ENCODE data around the gene BIN2.

DNA sequence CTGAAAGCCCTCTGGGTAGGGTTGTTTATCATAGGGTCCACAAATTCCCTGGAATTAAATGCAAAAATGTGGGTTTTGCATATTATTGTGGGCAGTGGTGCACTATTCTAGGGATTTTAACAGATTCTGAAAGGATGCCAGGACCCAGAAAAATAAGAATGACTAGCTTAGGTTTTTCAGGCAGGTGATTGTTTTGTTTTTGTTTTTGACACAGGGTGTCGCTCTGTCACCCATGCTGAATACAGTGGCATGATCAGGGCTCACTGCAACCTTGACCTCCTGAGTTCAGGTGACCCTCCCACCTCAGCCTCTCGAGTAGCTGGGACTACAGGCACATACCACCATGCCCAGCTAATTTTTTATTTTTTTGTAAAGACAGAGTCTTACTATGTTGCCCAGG, 48.0 kb upstream of the BIN2 start:
- TF ChIP-seq ESRRA (IDR thresholded peaks at IDR 0.05; ENCODE audit: borderline replicate concordance, low read length) (no peak), POLR2A (IDR thresholded peaks at IDR 0.05; ENCODE audit: low read length) (no peak), CEBPB (IDR thresholded peaks at IDR 0.05) (no peak)
- TF ChIP-seq, protein P1, sequence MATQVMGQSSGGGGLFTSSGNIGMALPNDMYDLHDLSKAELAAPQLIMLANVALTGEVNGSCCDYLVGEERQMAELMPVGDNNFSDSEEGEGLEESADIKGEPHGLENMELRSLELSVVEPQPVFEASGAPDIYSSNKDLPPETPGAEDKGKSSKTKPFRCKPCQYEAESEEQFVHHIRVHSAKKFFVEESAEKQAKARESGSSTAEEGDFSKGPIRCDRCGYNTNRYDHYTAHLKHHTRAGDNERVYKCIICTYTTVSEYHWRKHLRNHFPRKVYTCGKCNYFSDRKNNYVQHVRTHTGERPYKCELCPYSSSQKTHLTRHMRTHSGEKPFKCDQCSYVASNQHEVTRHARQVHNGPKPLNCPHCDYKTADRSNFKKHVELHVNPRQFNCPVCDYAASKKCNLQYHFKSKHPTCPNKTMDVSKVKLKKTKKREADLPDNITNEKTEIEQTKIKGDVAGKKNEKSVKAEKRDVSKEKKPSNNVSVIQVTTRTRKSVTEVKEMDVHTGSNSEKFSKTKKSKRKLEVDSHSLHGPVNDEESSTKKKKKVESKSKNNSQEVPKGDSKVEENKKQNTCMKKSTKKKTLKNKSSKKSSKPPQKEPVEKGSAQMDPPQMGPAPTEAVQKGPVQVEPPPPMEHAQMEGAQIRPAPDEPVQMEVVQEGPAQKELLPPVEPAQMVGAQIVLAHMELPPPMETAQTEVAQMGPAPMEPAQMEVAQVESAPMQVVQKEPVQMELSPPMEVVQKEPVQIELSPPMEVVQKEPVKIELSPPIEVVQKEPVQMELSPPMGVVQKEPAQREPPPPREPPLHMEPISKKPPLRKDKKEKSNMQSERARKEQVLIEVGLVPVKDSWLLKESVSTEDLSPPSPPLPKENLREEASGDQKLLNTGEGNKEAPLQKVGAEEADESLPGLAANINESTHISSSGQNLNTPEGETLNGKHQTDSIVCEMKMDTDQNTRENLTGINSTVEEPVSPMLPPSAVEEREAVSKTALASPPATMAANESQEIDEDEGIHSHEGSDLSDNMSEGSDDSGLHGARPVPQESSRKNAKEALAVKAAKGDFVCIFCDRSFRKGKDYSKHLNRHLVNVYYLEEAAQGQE (IDR thresholded peaks at IDR 0.05), result no peak
- TF ChIP-seq, protein P2, sequence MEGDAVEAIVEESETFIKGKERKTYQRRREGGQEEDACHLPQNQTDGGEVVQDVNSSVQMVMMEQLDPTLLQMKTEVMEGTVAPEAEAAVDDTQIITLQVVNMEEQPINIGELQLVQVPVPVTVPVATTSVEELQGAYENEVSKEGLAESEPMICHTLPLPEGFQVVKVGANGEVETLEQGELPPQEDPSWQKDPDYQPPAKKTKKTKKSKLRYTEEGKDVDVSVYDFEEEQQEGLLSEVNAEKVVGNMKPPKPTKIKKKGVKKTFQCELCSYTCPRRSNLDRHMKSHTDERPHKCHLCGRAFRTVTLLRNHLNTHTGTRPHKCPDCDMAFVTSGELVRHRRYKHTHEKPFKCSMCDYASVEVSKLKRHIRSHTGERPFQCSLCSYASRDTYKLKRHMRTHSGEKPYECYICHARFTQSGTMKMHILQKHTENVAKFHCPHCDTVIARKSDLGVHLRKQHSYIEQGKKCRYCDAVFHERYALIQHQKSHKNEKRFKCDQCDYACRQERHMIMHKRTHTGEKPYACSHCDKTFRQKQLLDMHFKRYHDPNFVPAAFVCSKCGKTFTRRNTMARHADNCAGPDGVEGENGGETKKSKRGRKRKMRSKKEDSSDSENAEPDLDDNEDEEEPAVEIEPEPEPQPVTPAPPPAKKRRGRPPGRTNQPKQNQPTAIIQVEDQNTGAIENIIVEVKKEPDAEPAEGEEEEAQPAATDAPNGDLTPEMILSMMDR (IDR thresholded peaks at IDR 0.05), result no peak
- TF ChIP-seq, protein P3, sequence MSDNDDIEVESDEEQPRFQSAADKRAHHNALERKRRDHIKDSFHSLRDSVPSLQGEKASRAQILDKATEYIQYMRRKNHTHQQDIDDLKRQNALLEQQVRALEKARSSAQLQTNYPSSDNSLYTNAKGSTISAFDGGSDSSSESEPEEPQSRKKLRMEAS (IDR thresholded peaks at IDR 0.05), result no peak
